Fibroblast of lung (primary cell): ENCODE data around the gene ECSIT. TPM values are rescaled to one million over a fixed set of nuclear protein-coding genes. Genes with fewer than 3 reads are reported as not detected.

Experiments
- DNase-seq, 2 donors: peaks; one replicate each; pipeline versions ENCODE4 v3.0.0 to v3.0.0-alpha.2; 2010; ENCODE audit warnings: low read depth in 2 of 2
- H2AFZ ChIP-seq: 2 replicates; pipeline ENCODE4 v1.5.1; 2012; ENCODE audit warnings: low read length, control low read depth, inconsistent platforms
- H3K27ac ChIP-seq: 2 replicates; pipeline ENCODE4 v1.5.1; 2011; ENCODE audit warnings: low read length, control low read depth; ENCODE audit not compliant: insufficient read depth
- H3K27me3 ChIP-seq: 2 replicates; pipeline ENCODE4 v1.5.1; 2011; ENCODE audit warnings: mild to moderate bottlenecking, low read length; ENCODE audit not compliant: control insufficient read depth, insufficient read depth
- H3K36me3 ChIP-seq: 2 replicates; pipeline ENCODE4 v1.5.1; 2011; ENCODE audit warnings: low read length; ENCODE audit not compliant: control insufficient read depth, insufficient read depth
- H3K4me1 ChIP-seq: 2 replicates; pipeline ENCODE4 v1.5.1; 2011; ENCODE audit warnings: low read length; ENCODE audit not compliant: control insufficient read depth, insufficient read depth; ENCODE audit errors: extremely low read depth
- H3K4me2 ChIP-seq: 2 replicates; pipeline ENCODE4 v1.5.1; 2011; ENCODE audit warnings: low read length, control low read depth; ENCODE audit not compliant: insufficient read depth; ENCODE audit errors: extremely low read depth
- H3K4me3 ChIP-seq, 4 experiments: fragments of 200-600 bp in 1 of 4; sonication (generic) in 1 of 4; replicated peaks in 1 of 4; 2 replicates each; pipeline ENCODE4 v1.5.1; 2011 to 2016; ENCODE audit warnings: low read length in 4 of 4, low read depth in 3 of 4, mild to moderate bottlenecking in 3 of 4, control low read depth in 2 of 4, inconsistent platforms in 1 of 4, mixed read lengths in 1 of 4; ENCODE audit not compliant: insufficient read depth in 1 of 4; ENCODE audit errors: control extremely low read depth in 1 of 4
- H3K79me2 ChIP-seq: 2 replicates; pipeline ENCODE4 v1.5.1; 2012; ENCODE audit warnings: mild to moderate bottlenecking, low read length, inconsistent platforms; ENCODE audit not compliant: control insufficient read depth, insufficient read depth
- H3K9ac ChIP-seq: 2 replicates; pipeline ENCODE4 v1.5.1; 2011; ENCODE audit warnings: mild to moderate bottlenecking, low read length, control low read depth; ENCODE audit not compliant: insufficient read depth
- H3K9me3 ChIP-seq: 2 replicates; pipeline ENCODE4 v1.5.1; 2012; ENCODE audit warnings: low read depth, low read length; ENCODE audit not compliant: control insufficient read depth, insufficient read depth
- H4K20me1 ChIP-seq: 2 replicates; pipeline ENCODE4 v1.5.1; 2011; ENCODE audit warnings: low read length; ENCODE audit not compliant: control insufficient read depth, insufficient read depth; ENCODE audit errors: extremely low read depth
- CTCF ChIP-seq, 2 donors: IDR thresholded peaks in 1 of 2; conservative IDR thresholded peaks in 1 of 2; 1 replicate in 1 of 2; 2 replicates in 1 of 2; pipeline ENCODE4 v1.5.1; 2011 to 2012; ENCODE audit warnings: low read length in 2 of 2, control low read depth in 1 of 2, inconsistent platforms in 1 of 2, low read depth in 1 of 2, mild to moderate bottlenecking in 1 of 2
- EZH2 ChIP-seq: IDR thresholded peaks from 2 replicates; pipeline ENCODE4 v1.5.1; 2012; ENCODE audit warnings: low read length, control low read depth, mild to moderate bottlenecking; ENCODE audit errors: missing control alignments
- polyA plus RNA-seq, 2 donors: library from polyadenylated mRNA; depleted of rRNA in 1 of 2; stranded (reverse) in 1 of 2; unstranded in 1 of 2; fragments of >200 nt; gene quantifications; 2 replicates each; pipeline ENCODE4 v1.2.1, GENCODE V29; 2011 to 2012; ENCODE audit warnings: missing spikeins in 1 of 2
- total RNA-seq: library from RNA; depleted of rRNA; stranded (reverse); fragments of >200 nt; gene quantifications from 2 replicates; pipeline ENCODE4 v1.2.1, GENCODE V29; 2014

The ECSIT gene
- total and polyA plus RNA-seq, 2 donors (not counting 1 experiment from before 2014, with no cell fraction given) = 19.3 to 33.5 TPM

- DNase-seq = no peak
- TF ChIP-seq EZH2 (no peak), CTCF (conservative IDR thresholded peaks at IDR 0.05 in 1 of 2, IDR thresholded peaks at IDR 0.05 in 1 of 2; ENCODE audit: low read depth in 1 of 2, low read length in 2 of 2) (no peak)
- H3K36me3 ChIP-seq = no peaks in the 10 kb centered on the region
- peak overlapping the region; percentile 87 for H2AFZ ChIP-seq
- H3K79me2 ChIP-seq = no peaks in the 10 kb centered on the region
- H3K4me1 ChIP-seq = peaks cover 6% of the 10 kb centered on the region
- H3K9me3 ChIP-seq = no peaks in the 10 kb centered on the region
- no peaks in the 10 kb centered on the region for H3K27me3 ChIP-seq
- no peaks in the 10 kb centered on the region for H4K20me1 ChIP-seq
- H3K4me3 ChIP-seq = peak overlapping the region; percentile 31 to 74 (median 66)
- H3K4me2 ChIP-seq = peak overlapping the region; percentile 83
- H3K9ac ChIP-seq = peak overlapping the region; percentile 26
- peak overlapping the region; percentile 44 for H3K27ac ChIP-seq
Observed at GRCh38 chr19:11506101-11506555, 22.8 kb downstream of the ECSIT start.

GRCh38 chr19:11505504-11506100, 23.3 kb downstream of the ECSIT start, which contains the start of gene ZNF653:
Gene ZNF653 (minus strand): TSS chr19:11505839. CDS start chr19:11505786, 53 bp downstream.
- peaks cover 6% of the 10 kb centered on the region for H3K4me1 ChIP-seq
- H2AFZ ChIP-seq = peak within 1 kb of the TSS; percentile 87
- no peaks in the 10 kb centered on the region for H3K9me3 ChIP-seq
- no peaks in the 10 kb centered on the region for H4K20me1 ChIP-seq
- H3K27me3 ChIP-seq = no peaks in the 10 kb centered on the region
- H3K79me2 ChIP-seq = no peaks in the 10 kb centered on the region
- no peak for TF ChIP-seq CTCF (conservative IDR thresholded peaks at IDR 0.05 in 1 of 2, IDR thresholded peaks at IDR 0.05 in 1 of 2; ENCODE audit: low read depth in 1 of 2, low read length in 2 of 2)
- peak; percentile 85 to 94 for DNase-seq
- H3K9ac ChIP-seq = peak within 1 kb of the TSS; percentile 90
- no peaks in the 10 kb centered on the region for H3K36me3 ChIP-seq
- peak within 1 kb of the TSS; percentile 60 to 74 (median 66) for H3K4me3 ChIP-seq
- H3K27ac ChIP-seq = peak within 1 kb of the TSS; percentile 79
- peak within 1 kb of the TSS; percentile 83 for H3K4me2 ChIP-seq

- Histone ChIP-seq H3K4me2 (peak overlapping the region; percentile 59), H4K20me1 (no peaks in the 10 kb centered on the region), H3K27ac (peak overlapping the region; percentile 79), H3K4me1 (peaks cover 6% of the 10 kb centered on the region), H3K4me3 (peak overlapping the region; percentile 48 to 74 (median 62)), H3K9ac (peak overlapping the region; percentile 90), H3K9me3 (no peaks in the 10 kb centered on the region), H2AFZ (peak overlapping the region; percentile 35), H3K79me2 (no peaks in the 10 kb centered on the region), H3K36me3 (no peaks in the 10 kb centered on the region), H3K27me3 (no peaks in the 10 kb centered on the region)
- TF ChIP-seq EZH2 (no peak), CTCF (conservative IDR thresholded peaks at IDR 0.05 in 1 of 2, IDR thresholded peaks at IDR 0.05 in 1 of 2; ENCODE audit: low read depth in 1 of 2, low read length in 2 of 2) (no peak)
- peak; percentile 91 to 92 for DNase-seq
Observed at GRCh38 chr19:11505032-11505503, 23.9 kb downstream of the ECSIT start.
